GM19238 (cell line): ENCODE data around the gene PPIL4.

Experiments
- DNase-seq: peaks from one replicate; pipeline ENCODE4 v3.0.0; 2011; ENCODE audit warnings: low spot score; ENCODE audit not compliant: insufficient read length

Gene PPIL4

GRCh38 chr6:149459761-149460160 is 86.1 kb downstream of the PPIL4 start:
- no peak for DNase-seq

GRCh38 chr6:149458806-149459205 is 87.0 kb downstream of the PPIL4 start:
- no peak for DNase-seq

- no peak for DNase-seq
Measured at GRCh38 chr6:149458196-149458595, 87.6 kb downstream of the PPIL4 start.

- no peak for DNase-seq
Measured at GRCh38 chr6:149457316-149457884, 88.4 kb downstream of the PPIL4 start.

- no peak for DNase-seq
Measured at GRCh38 chr6:149456311-149457021, 89.4 kb downstream of the PPIL4 start.

- no peak for DNase-seq
Measured at GRCh38 chr6:149455031-149455732, 90.7 kb downstream of the PPIL4 start.
